ENCODE data around the gene KIF3C.

The KIF3C gene

DNA sequence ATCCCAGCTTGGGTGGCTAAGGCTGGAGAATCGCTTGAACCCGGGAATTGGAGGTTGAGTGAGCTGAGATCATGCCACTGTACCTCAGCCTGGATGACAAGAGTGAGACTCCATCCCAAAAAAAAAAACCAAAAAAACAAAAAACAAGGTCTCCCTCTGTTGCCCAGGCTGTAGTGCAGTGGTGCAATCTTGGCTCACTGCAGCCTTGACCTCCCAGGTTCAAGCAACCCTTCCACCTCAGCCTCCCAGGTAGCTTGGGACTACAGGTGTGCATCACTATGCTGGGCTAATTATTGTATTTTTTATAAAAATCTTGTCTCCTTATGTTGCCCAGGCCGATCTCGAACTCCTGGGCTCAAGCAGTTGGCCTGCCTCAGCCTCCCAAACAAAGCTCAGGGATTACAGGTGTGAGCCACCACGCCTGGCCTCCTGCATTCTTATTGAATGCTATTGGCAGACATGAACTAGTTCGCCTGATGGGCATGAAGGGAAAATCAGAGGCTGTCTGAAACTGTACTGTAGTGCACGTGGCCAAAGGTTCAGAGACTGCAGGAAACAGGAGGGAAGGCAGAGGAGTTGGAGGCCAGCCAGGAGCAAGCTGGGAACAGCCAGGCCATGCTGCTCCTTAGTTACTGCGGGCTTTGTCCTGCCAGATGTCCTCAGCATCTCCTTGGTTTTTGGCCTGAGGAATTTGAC lies 88.0 kb downstream of the KIF3C start:
- Histone ChIP-seq H2AFZ (ENCODE audit: low read length) (no peak overlapping the region), H3K36me3 (ENCODE audit: insufficient read depth, low read length) (no peaks in the 10 kb centered on the region), H3K4me3 (ENCODE audit: low read depth, low read length, poor library complexity, severe bottlenecking) (no peak overlapping the region), H3K4me2 (ENCODE audit: low read length) (no peak overlapping the region), H3K27ac (ENCODE audit: low read depth, low read length, poor library complexity, severe bottlenecking) (no peak overlapping the region), H3K9me3 (ENCODE audit: low read length) (no peaks in the 10 kb centered on the region), H3K9ac (ENCODE audit: low read length) (no peak overlapping the region), H3K4me1 (ENCODE audit: insufficient read depth, low read length, severe bottlenecking) (no peaks in the 10 kb centered on the region), H3F3A (ENCODE audit: insufficient read depth, low read length) (no peaks in the 10 kb centered on the region), H3K79me2 (ENCODE audit: insufficient read depth, low read length) (no peaks in the 10 kb centered on the region), H4K20me1 (ENCODE audit: insufficient read depth, low read length) (no peaks in the 10 kb centered on the region), H3K27me3 (ENCODE audit: insufficient read depth, low read length) (peaks cover 4% of the 10 kb centered on the region; the same call in 1 of the 2 replicates), H3K9me2 (ENCODE audit: low read depth, low read length) (no peaks in the 10 kb centered on the region)
- TF ChIP-seq EZH2 (IDR thresholded peaks at IDR 0.05; ENCODE audit: borderline replicate concordance, low read length) = no peak
- TF ChIP-seq, protein P1, sequence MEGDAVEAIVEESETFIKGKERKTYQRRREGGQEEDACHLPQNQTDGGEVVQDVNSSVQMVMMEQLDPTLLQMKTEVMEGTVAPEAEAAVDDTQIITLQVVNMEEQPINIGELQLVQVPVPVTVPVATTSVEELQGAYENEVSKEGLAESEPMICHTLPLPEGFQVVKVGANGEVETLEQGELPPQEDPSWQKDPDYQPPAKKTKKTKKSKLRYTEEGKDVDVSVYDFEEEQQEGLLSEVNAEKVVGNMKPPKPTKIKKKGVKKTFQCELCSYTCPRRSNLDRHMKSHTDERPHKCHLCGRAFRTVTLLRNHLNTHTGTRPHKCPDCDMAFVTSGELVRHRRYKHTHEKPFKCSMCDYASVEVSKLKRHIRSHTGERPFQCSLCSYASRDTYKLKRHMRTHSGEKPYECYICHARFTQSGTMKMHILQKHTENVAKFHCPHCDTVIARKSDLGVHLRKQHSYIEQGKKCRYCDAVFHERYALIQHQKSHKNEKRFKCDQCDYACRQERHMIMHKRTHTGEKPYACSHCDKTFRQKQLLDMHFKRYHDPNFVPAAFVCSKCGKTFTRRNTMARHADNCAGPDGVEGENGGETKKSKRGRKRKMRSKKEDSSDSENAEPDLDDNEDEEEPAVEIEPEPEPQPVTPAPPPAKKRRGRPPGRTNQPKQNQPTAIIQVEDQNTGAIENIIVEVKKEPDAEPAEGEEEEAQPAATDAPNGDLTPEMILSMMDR (IDR thresholded peaks at IDR 0.05; ENCODE audit: low read length) = no peak

- no peak for TF ChIP-seq EZH2 (IDR thresholded peaks at IDR 0.05; ENCODE audit: borderline replicate concordance, low read length)
- TF ChIP-seq, protein P1 (IDR thresholded peaks at IDR 0.05; ENCODE audit: low read length) = no peak
- no peak overlapping the region for H3K9ac ChIP-seq (ENCODE audit: low read length)
- H3K36me3 ChIP-seq (ENCODE audit: insufficient read depth, low read length) = no peaks in the 10 kb centered on the region
- H3F3A ChIP-seq (ENCODE audit: insufficient read depth, low read length) = no peaks in the 10 kb centered on the region
- H3K9me3 ChIP-seq (ENCODE audit: low read length) = no peaks in the 10 kb centered on the region
- H4K20me1 ChIP-seq (ENCODE audit: insufficient read depth, low read length) = no peaks in the 10 kb centered on the region
- H3K79me2 ChIP-seq (ENCODE audit: insufficient read depth, low read length) = no peaks in the 10 kb centered on the region
- H3K4me1 ChIP-seq (ENCODE audit: insufficient read depth, low read length, severe bottlenecking) = no peaks in the 10 kb centered on the region
- no peaks in the 10 kb centered on the region for H3K9me2 ChIP-seq (ENCODE audit: low read depth, low read length)
- H3K27me3 ChIP-seq (ENCODE audit: insufficient read depth, low read length) = peaks cover 7% of the 10 kb centered on the region; the same call in 1 of the 2 replicates
- H3K27ac ChIP-seq (ENCODE audit: low read depth, low read length, poor library complexity, severe bottlenecking) = no peak overlapping the region
- no peak overlapping the region for H2AFZ ChIP-seq (ENCODE audit: low read length)
- no peak overlapping the region for H3K4me2 ChIP-seq (ENCODE audit: low read length)
- H3K4me3 ChIP-seq (ENCODE audit: low read depth, low read length, poor library complexity, severe bottlenecking) = no peak overlapping the region
These were observed 90.6 kb downstream of the KIF3C start for GRCh38 chr2:25891672-25892071.

DNA sequence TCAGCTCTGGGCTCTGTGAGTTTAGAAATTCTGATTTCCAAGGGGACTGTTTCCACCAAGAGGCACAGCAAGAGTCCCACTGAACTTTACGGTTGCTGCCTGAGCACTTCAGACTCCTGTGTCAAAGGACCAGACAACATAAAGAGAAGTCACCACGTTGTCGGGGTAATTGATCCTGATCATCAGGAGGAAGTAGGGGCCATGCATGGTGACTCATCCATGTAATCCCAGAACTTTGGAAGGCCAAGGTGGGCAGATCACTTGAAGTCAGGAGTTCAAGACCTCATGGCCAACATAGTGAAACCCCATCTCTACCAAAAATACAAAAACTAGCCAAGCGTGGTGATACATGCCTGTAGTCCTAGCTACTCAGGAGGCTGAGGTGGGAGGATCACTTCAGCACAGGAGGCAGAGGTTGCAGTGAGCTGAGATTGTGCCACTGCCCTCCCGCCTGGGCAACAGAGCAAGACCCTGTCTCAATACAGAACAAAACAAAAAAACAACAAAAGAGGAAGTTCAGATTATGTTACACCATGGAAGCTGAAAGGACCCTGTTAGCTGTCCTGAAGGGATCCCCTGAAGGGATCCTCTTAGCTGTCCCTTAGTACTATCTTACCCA lies 94.6 kb downstream of the KIF3C start:
- peaks cover 7% of the 10 kb centered on the region; the same call in 1 of the 2 replicates for H3K27me3 ChIP-seq (ENCODE audit: insufficient read depth, low read length)
- H3K4me3 ChIP-seq (ENCODE audit: low read depth, low read length, poor library complexity, severe bottlenecking) = no peak overlapping the region
- H4K20me1 ChIP-seq (ENCODE audit: insufficient read depth, low read length) = no peaks in the 10 kb centered on the region
- no peaks in the 10 kb centered on the region for H3F3A ChIP-seq (ENCODE audit: insufficient read depth, low read length)
- H3K4me1 ChIP-seq (ENCODE audit: insufficient read depth, low read length, severe bottlenecking) = no peaks in the 10 kb centered on the region
- no peaks in the 10 kb centered on the region for H3K9me3 ChIP-seq (ENCODE audit: low read length)
- H3K27ac ChIP-seq (ENCODE audit: low read depth, low read length, poor library complexity, severe bottlenecking) = no peak overlapping the region
- no peaks in the 10 kb centered on the region for H3K79me2 ChIP-seq (ENCODE audit: insufficient read depth, low read length)
- TF ChIP-seq EZH2 (IDR thresholded peaks at IDR 0.05; ENCODE audit: borderline replicate concordance, low read length) = no peak
- TF ChIP-seq, protein P1 (IDR thresholded peaks at IDR 0.05; ENCODE audit: low read length) = no peak
- no peak overlapping the region for H3K9ac ChIP-seq (ENCODE audit: low read length)
- H3K4me2 ChIP-seq (ENCODE audit: low read length) = no peak overlapping the region
- no peaks in the 10 kb centered on the region for H3K36me3 ChIP-seq (ENCODE audit: insufficient read depth, low read length)
- H3K9me2 ChIP-seq (ENCODE audit: low read depth, low read length) = no peaks in the 10 kb centered on the region
- H2AFZ ChIP-seq (ENCODE audit: low read length) = no peak overlapping the region
